HepG2 (cell line): ENCODE results near the gene CLDN9. TPM values are rescaled to one million over a fixed set of nuclear protein-coding genes. Genes with fewer than 3 reads are reported as not detected.

ENCODE experiments used
- ARNT2 ChIP-seq: sonication (generic); formaldehyde crosslinking; IDR thresholded peaks from 2 replicates; pipeline ENCODE4 v1.8.0; 2022; ENCODE audit warnings: mild to moderate bottlenecking, low read depth, missing genetic modification reagents, moderate library complexity
- NAIF1 ChIP-seq: sonication (generic); formaldehyde crosslinking; IDR thresholded peaks from 2 replicates; pipeline ENCODE4 v1.5.0; 2020; ENCODE audit warnings: mild to moderate bottlenecking, missing genetic modification reagents, borderline replicate concordance
- NFRKB ChIP-seq: fragments of 450-650 bp; IDR thresholded peaks from 2 replicates; pipeline ENCODE4 v1.6.1; 2017
- PAX8 ChIP-seq: sonication (generic); formaldehyde crosslinking; IDR thresholded peaks from 2 replicates; pipeline ENCODE4 v1.8.0; 2022; ENCODE audit warnings: mild to moderate bottlenecking, missing genetic modification reagents, borderline replicate concordance
- SIX1 ChIP-seq: sonication (generic); formaldehyde crosslinking; IDR thresholded peaks from 2 replicates; pipeline ENCODE4 v1.4.0; 2020; ENCODE audit warnings: missing genetic modification reagents, borderline replicate concordance
- SMC3 ChIP-seq: IDR thresholded peaks from 2 replicates; pipeline ENCODE4 v1.6.1; 2011; ENCODE audit warnings: low read length, improper control_type of control experiment
- TCF12 ChIP-seq, 2 experiments: fragments of 450-650 bp in 1 of 2; sonication (generic) in 1 of 2; formaldehyde crosslinking in 1 of 2; IDR thresholded peaks; 2 replicates each; pipeline versions ENCODE4 v1.6.1 to v1.8.0; 2017 to 2022; ENCODE audit warnings: antibody characterized with exemption in 1 of 2, mild to moderate bottlenecking in 1 of 2, missing genetic modification reagents in 1 of 2, moderate library complexity in 1 of 2
- TP53 ChIP-seq: sonication (generic); formaldehyde crosslinking; conservative IDR thresholded peaks from 2 replicates; pipeline ENCODE4 v1.4.0; 2020; ENCODE audit warnings: missing genetic modification reagents
- ZEB1 ChIP-seq: IDR thresholded peaks from 2 replicates; pipeline ENCODE4 v1.6.1; 2012; ENCODE audit warnings: mild to moderate bottlenecking, low read depth, inconsistent platforms; ENCODE audit not compliant: insufficient replicate concordance
- ZNF17 ChIP-seq: sonication (generic); formaldehyde crosslinking; IDR thresholded peaks from 2 replicates; pipeline ENCODE4 v1.5.0; 2020; ENCODE audit warnings: mild to moderate bottlenecking, missing genetic modification reagents
- ZNF20 ChIP-seq: sonication (generic); formaldehyde crosslinking; IDR thresholded peaks from 2 replicates; pipeline ENCODE4 v1.4.0; 2020; ENCODE audit warnings: mild to moderate bottlenecking, moderate library complexity, missing genetic modification reagents
- ZNF589 ChIP-seq: sonication (generic); formaldehyde crosslinking; conservative IDR thresholded peaks from 2 replicates; pipeline ENCODE4 v1.8.0; 2022; ENCODE audit warnings: mild to moderate bottlenecking, moderate library complexity, missing genetic modification reagents
- ZNF615 ChIP-seq: sonication (generic); formaldehyde crosslinking; IDR thresholded peaks from 2 replicates; pipeline ENCODE4 v1.5.0; 2020; ENCODE audit warnings: mild to moderate bottlenecking, missing genetic modification reagents, borderline replicate concordance
- ZNF878 ChIP-seq: sonication (generic); formaldehyde crosslinking; IDR thresholded peaks from 2 replicates; pipeline ENCODE4 v1.8.1; 2023; ENCODE audit warnings: mild to moderate bottlenecking, missing genetic modification reagents, moderate library complexity
- polyA plus RNA-seq, 8 experiments: library from polyadenylated mRNA; depleted of rRNA in 3 of 8; stranded (reverse) in 7 of 8; unstranded in 1 of 8; fragments of >200 nt; fragmentation: Illumina TruSeq in 4 of 8; extraction: Trizol in 4 of 8; gene quantifications; 2 replicates each; pipeline versions ENCODE4 v1.2.1 to v1.2.3, GENCODE V29; 2011 to 2016; ENCODE audit warnings: low read depth in 4 of 8, missing spikeins in 1 of 8, mixed read lengths in 1 of 8; ENCODE audit not compliant: insufficient read depth in 1 of 8
- total RNA-seq, 5 experiments: library from RNA; depleted of rRNA; stranded (reverse); fragments of >200 nt; fragmentation: Illumina TruSeq; extraction: Trizol; gene quantifications; 2 replicates each; pipeline ENCODE4 v1.2.3, GENCODE V29; 2016; ENCODE audit warnings: low read depth in 1 of 5
- TF ChIP-seq, protein P1 (sequence below): IDR thresholded peaks from 2 replicates; pipeline ENCODE4 v1.6.1; 2016; ENCODE audit warnings: low read depth, missing genetic modification reagents, missing compliant biosample characterization
- TF ChIP-seq, protein P2 (sequence below), 2 experiments: sonication (generic) in 1 of 2; formaldehyde crosslinking in 1 of 2; IDR thresholded peaks; 2 replicates each; pipeline versions ENCODE4 v1.6.1 to v1.9.0; 2014 to 2022; ENCODE audit warnings: antibody characterized with exemption in 1 of 2, borderline replicate concordance in 1 of 2, inconsistent platforms in 1 of 2, low read depth in 1 of 2, missing genetic modification reagents in 1 of 2

The CLDN9 gene
- total and polyA plus RNA-seq, 2 of the 13 experiments (the other 11 are each of a cell fraction or from before 2014, with no cell fraction given): 0.15 to 0.26 TPM

- TF ChIP-seq TCF12 (IDR thresholded peaks at IDR 0.05) (no peak), TCF12 (CRISPR knock-in tag; IDR thresholded peaks at IDR 0.05) (no peak; the same call in 1 of the 2 replicates), ARNT2 (CRISPR knock-in tag) (peak; percentile 57; the same call in 1 of the 2 replicates), TP53 (CRISPR knock-in tag) (0 out of 2 replicates have a peak, but pooled peaks have one; percentile 52), ZNF878 (CRISPR knock-in tag) (peak; percentile 64; the same call in 1 of the 2 replicates), ZNF20 (CRISPR knock-in tag) (no peak), NAIF1 (peak; percentile 46; the same call in 1 of the 2 replicates), NFRKB (no peak), ZNF17 (CRISPR knock-in tag) (0 out of 2 replicates have a peak, but pooled peaks have one; percentile 45), SIX1 (peak; percentile 37; the same call in 1 of the 2 replicates), ZNF589 (CRISPR knock-in tag) (0 out of 2 replicates have a peak, but pooled peaks have one; percentile 49), ZNF615 (CRISPR knock-in tag) (no peak), ZEB1 (no peak), PAX8 (CRISPR knock-in tag) (no peak), SMC3 (no peak)
- TF ChIP-seq, protein P1, sequence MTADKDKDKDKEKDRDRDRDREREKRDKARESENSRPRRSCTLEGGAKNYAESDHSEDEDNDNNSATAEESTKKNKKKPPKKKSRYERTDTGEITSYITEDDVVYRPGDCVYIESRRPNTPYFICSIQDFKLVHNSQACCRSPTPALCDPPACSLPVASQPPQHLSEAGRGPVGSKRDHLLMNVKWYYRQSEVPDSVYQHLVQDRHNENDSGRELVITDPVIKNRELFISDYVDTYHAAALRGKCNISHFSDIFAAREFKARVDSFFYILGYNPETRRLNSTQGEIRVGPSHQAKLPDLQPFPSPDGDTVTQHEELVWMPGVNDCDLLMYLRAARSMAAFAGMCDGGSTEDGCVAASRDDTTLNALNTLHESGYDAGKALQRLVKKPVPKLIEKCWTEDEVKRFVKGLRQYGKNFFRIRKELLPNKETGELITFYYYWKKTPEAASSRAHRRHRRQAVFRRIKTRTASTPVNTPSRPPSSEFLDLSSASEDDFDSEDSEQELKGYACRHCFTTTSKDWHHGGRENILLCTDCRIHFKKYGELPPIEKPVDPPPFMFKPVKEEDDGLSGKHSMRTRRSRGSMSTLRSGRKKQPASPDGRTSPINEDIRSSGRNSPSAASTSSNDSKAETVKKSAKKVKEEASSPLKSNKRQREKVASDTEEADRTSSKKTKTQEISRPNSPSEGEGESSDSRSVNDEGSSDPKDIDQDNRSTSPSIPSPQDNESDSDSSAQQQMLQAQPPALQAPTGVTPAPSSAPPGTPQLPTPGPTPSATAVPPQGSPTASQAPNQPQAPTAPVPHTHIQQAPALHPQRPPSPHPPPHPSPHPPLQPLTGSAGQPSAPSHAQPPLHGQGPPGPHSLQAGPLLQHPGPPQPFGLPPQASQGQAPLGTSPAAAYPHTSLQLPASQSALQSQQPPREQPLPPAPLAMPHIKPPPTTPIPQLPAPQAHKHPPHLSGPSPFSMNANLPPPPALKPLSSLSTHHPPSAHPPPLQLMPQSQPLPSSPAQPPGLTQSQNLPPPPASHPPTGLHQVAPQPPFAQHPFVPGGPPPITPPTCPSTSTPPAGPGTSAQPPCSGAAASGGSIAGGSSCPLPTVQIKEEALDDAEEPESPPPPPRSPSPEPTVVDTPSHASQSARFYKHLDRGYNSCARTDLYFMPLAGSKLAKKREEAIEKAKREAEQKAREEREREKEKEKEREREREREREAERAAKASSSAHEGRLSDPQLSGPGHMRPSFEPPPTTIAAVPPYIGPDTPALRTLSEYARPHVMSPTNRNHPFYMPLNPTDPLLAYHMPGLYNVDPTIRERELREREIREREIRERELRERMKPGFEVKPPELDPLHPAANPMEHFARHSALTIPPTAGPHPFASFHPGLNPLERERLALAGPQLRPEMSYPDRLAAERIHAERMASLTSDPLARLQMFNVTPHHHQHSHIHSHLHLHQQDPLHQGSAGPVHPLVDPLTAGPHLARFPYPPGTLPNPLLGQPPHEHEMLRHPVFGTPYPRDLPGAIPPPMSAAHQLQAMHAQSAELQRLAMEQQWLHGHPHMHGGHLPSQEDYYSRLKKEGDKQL (CRISPR knock-in tag): peak; percentile 58; the same call in 1 of the 2 replicates
- TF ChIP-seq, protein P2, sequence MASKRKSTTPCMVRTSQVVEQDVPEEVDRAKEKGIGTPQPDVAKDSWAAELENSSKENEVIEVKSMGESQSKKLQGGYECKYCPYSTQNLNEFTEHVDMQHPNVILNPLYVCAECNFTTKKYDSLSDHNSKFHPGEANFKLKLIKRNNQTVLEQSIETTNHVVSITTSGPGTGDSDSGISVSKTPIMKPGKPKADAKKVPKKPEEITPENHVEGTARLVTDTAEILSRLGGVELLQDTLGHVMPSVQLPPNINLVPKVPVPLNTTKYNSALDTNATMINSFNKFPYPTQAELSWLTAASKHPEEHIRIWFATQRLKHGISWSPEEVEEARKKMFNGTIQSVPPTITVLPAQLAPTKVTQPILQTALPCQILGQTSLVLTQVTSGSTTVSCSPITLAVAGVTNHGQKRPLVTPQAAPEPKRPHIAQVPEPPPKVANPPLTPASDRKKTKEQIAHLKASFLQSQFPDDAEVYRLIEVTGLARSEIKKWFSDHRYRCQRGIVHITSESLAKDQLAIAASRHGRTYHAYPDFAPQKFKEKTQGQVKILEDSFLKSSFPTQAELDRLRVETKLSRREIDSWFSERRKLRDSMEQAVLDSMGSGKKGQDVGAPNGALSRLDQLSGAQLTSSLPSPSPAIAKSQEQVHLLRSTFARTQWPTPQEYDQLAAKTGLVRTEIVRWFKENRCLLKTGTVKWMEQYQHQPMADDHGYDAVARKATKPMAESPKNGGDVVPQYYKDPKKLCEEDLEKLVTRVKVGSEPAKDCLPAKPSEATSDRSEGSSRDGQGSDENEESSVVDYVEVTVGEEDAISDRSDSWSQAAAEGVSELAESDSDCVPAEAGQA (IDR thresholded peaks at IDR 0.05; ENCODE audit: low read depth): peak; percentile 48; the same call in 1 of the 2 replicates
- TF ChIP-seq, protein P2 (CRISPR knock-in tag; IDR thresholded peaks at IDR 0.05; ENCODE audit: borderline replicate concordance): 0 out of 2 replicates have a peak, but pooled peaks have one; percentile 65
These were observed 8.1 kb downstream of the CLDN9 start (continued) for GRCh38 chr16:3020604-3021448.
